ES-I3 (cell line): ENCODE data around the gene SLC25A36.

Source experiments
- H3K36me3 ChIP-seq: 2 replicates; pipeline ENCODE4 v1.6.1; 2013; ENCODE audit warnings: mild to moderate bottlenecking, low read length, control low read depth, moderate library complexity; ENCODE audit not compliant: insufficient read depth
- H3K4me1 ChIP-seq: 2 replicates; pipeline ENCODE4 v1.6.1; 2013; ENCODE audit warnings: mild to moderate bottlenecking, control low read depth, low read length; ENCODE audit not compliant: insufficient read depth
- H3K9ac ChIP-seq: 2 replicates; pipeline ENCODE4 v1.6.1; 2013; ENCODE audit warnings: low read depth, mild to moderate bottlenecking, low read length, moderate library complexity
- H3K9me3 ChIP-seq: 2 replicates; pipeline ENCODE4 v1.6.1; 2013; ENCODE audit warnings: mild to moderate bottlenecking, low read length, moderate library complexity; ENCODE audit not compliant: control insufficient read depth, insufficient read depth

The SLC25A36 gene

GRCh38 chr3:140941434-140942220 is at the start of gene SLC25A36:
TSS of gene SLC25A36 (plus strand) at chr3:140941836. CDS start at chr3:140942055, 219 bp downstream.
- Histone ChIP-seq H3K4me1 (no peaks in the 10 kb centered on the region; the same call in 1 of the 2 replicates), H3K36me3 (no peaks in the 10 kb centered on the region), H3K9ac (peak within 1 kb of the TSS; percentile 98), H3K9me3 (no peaks in the 10 kb centered on the region)

- no peaks in the 10 kb centered on the region for H3K9me3 ChIP-seq
- H3K4me1 ChIP-seq, result no peaks in the 10 kb centered on the region
- H3K9ac ChIP-seq, result no peak overlapping the region
- H3K36me3 ChIP-seq, result no peaks in the 10 kb centered on the region
Observed at GRCh38 chr3:140896997-140897396, 44.6 kb upstream of the SLC25A36 start.

- Histone ChIP-seq H3K4me1 (no peaks in the 10 kb centered on the region), H3K9ac (no peak overlapping the region), H3K9me3 (no peaks in the 10 kb centered on the region), H3K36me3 (no peaks in the 10 kb centered on the region)
Observed at GRCh38 chr3:140898340-140899180, 43.1 kb upstream of the SLC25A36 start.

GRCh38 chr3:140899363-140899762 is 42.3 kb upstream of the SLC25A36 start:
- no peaks in the 10 kb centered on the region for H3K36me3 ChIP-seq
- no peaks in the 10 kb centered on the region for H3K4me1 ChIP-seq
- no peak overlapping the region for H3K9ac ChIP-seq
- no peaks in the 10 kb centered on the region for H3K9me3 ChIP-seq

GRCh38 chr3:140902791-140903190 is 38.8 kb upstream of the SLC25A36 start:
- H3K9me3 ChIP-seq, result no peaks in the 10 kb centered on the region
- no peaks in the 10 kb centered on the region for H3K36me3 ChIP-seq
- no peaks in the 10 kb centered on the region for H3K4me1 ChIP-seq
- H3K9ac ChIP-seq, result no peak overlapping the region

GRCh38 chr3:140903196-140903595 is 38.4 kb upstream of the SLC25A36 start:
- Histone ChIP-seq H3K36me3 (no peaks in the 10 kb centered on the region), H3K9ac (no peak overlapping the region), H3K9me3 (no peaks in the 10 kb centered on the region), H3K4me1 (no peaks in the 10 kb centered on the region)

- no peaks in the 10 kb centered on the region for H3K36me3 ChIP-seq
- no peaks in the 10 kb centered on the region for H3K9me3 ChIP-seq
- H3K4me1 ChIP-seq, result no peaks in the 10 kb centered on the region
- H3K9ac ChIP-seq, result no peak overlapping the region
Observed at GRCh38 chr3:140904521-140904920, 37.1 kb upstream of the SLC25A36 start.

- H3K9me3 ChIP-seq, result no peaks in the 10 kb centered on the region
- no peak overlapping the region for H3K9ac ChIP-seq
- no peaks in the 10 kb centered on the region for H3K4me1 ChIP-seq
- no peaks in the 10 kb centered on the region for H3K36me3 ChIP-seq
Observed at GRCh38 chr3:140905559-140905958, 36.1 kb upstream of the SLC25A36 start.

GRCh38 chr3:140906785-140907184 is 34.9 kb upstream of the SLC25A36 start:
- H3K9me3 ChIP-seq, result no peaks in the 10 kb centered on the region
- no peaks in the 10 kb centered on the region for H3K4me1 ChIP-seq
- H3K36me3 ChIP-seq, result no peaks in the 10 kb centered on the region
- H3K9ac ChIP-seq, result no peak overlapping the region

- no peaks in the 10 kb centered on the region for H3K36me3 ChIP-seq
- no peaks in the 10 kb centered on the region for H3K9me3 ChIP-seq
- peak overlapping the region; percentile 57 for H3K9ac ChIP-seq
- no peaks in the 10 kb centered on the region for H3K4me1 ChIP-seq
Observed at GRCh38 chr3:140910860-140911259, 30.8 kb upstream of the SLC25A36 start.

GRCh38 chr3:140911822-140912221 is 29.8 kb upstream of the SLC25A36 start:
- Histone ChIP-seq H3K9me3 (no peaks in the 10 kb centered on the region), H3K36me3 (no peaks in the 10 kb centered on the region), H3K9ac (no peak overlapping the region), H3K4me1 (no peaks in the 10 kb centered on the region)

GRCh38 chr3:140913728-140914127 is 27.9 kb upstream of the SLC25A36 start:
- Histone ChIP-seq H3K4me1 (no peaks in the 10 kb centered on the region), H3K9ac (no peak overlapping the region), H3K36me3 (no peaks in the 10 kb centered on the region), H3K9me3 (no peaks in the 10 kb centered on the region)

- Histone ChIP-seq H3K4me1 (no peaks in the 10 kb centered on the region), H3K9me3 (no peaks in the 10 kb centered on the region), H3K36me3 (no peaks in the 10 kb centered on the region), H3K9ac (no peak overlapping the region)
Observed at GRCh38 chr3:140914384-140914945, 27.2 kb upstream of the SLC25A36 start.

GRCh38 chr3:140916603-140917002 is 25.0 kb upstream of the SLC25A36 start:
- no peak overlapping the region for H3K9ac ChIP-seq
- no peaks in the 10 kb centered on the region for H3K36me3 ChIP-seq
- no peaks in the 10 kb centered on the region for H3K9me3 ChIP-seq
- H3K4me1 ChIP-seq, result no peaks in the 10 kb centered on the region
